Neural cell (in vitro differentiated cells): ENCODE results near the gene SAMSN1. TPM values are rescaled to one million over a fixed set of nuclear protein-coding genes. Genes with fewer than 3 reads are reported as not detected.

Experiments
- H2AFZ ChIP-seq: fragments of 200-600, 300-800 bp; sonication (generic), shearing (Covaris generic); 2 replicates; pipeline ENCODE4 v1.6.0; 2014; ENCODE audit warnings: low read depth, mild to moderate bottlenecking, antibody characterized with exemption, low read length, moderate library complexity
- H3F3A ChIP-seq: fragments of 200-600 bp; shearing (Covaris generic); 2 replicates; pipeline ENCODE4 v1.6.1; 2016; ENCODE audit warnings: mild to moderate bottlenecking, moderate library complexity, mixed read lengths, antibody characterized with exemption, low read length; ENCODE audit not compliant: insufficient read depth, poor library complexity, severe bottlenecking
- H3K27ac ChIP-seq: fragments of 200-600, 300-800 bp; sonication (generic), shearing (Covaris generic); 2 replicates; pipeline ENCODE4 v1.5.1; 2014; ENCODE audit warnings: mild to moderate bottlenecking, low read length, moderate library complexity
- H3K27me3 ChIP-seq: fragments of 300-800, 200-600 bp; sonication (generic), shearing (Covaris generic); 2 replicates; pipeline ENCODE4 v1.6.0; 2014; ENCODE audit warnings: mild to moderate bottlenecking, low read depth, low read length, moderate library complexity; ENCODE audit not compliant: insufficient read depth
- H3K36me3 ChIP-seq: fragments of 300-800, 200-600 bp; sonication (generic), shearing (Covaris generic); 2 replicates; pipeline ENCODE4 v1.5.1; 2014; ENCODE audit warnings: mild to moderate bottlenecking, antibody characterized with exemption, low read length, moderate library complexity; ENCODE audit not compliant: insufficient read depth
- H3K4me2 ChIP-seq: fragments of 300-800, 200-600 bp; sonication (generic), shearing (Covaris generic); 2 replicates; pipeline ENCODE4 v1.6.0; 2014; ENCODE audit warnings: mild to moderate bottlenecking, low read length
- H3K4me3 ChIP-seq: fragments of 300-800, 200-600 bp; sonication (generic), shearing (Covaris generic); 2 replicates; pipeline ENCODE4 v1.5.1; 2014; ENCODE audit warnings: mild to moderate bottlenecking, low read length, moderate library complexity
- H3K79me2 ChIP-seq: fragments of 200-600 bp; shearing (Covaris generic); replicated peaks from 2 replicates; pipeline ENCODE4 v1.6.0; 2014; ENCODE audit warnings: mild to moderate bottlenecking, low read length, moderate library complexity; ENCODE audit not compliant: insufficient read depth
- H3K9ac ChIP-seq: fragments of 300-800, 200-600 bp; sonication (generic), shearing (Covaris generic); 2 replicates; pipeline ENCODE4 v1.6.1; 2016; ENCODE audit warnings: mild to moderate bottlenecking, low read length, mixed read lengths
- H3K9me2 ChIP-seq: fragments of 200-600 bp; shearing (Covaris generic); 2 replicates; pipeline ENCODE4 v1.6.1; 2016; ENCODE audit warnings: mild to moderate bottlenecking, low read length, mixed read lengths; ENCODE audit not compliant: insufficient read depth
- H3K9me3 ChIP-seq: fragments of 200-600, 300-800 bp; sonication (generic), shearing (Covaris generic); 2 replicates; pipeline ENCODE4 v1.6.1; 2016; ENCODE audit warnings: mild to moderate bottlenecking, mixed run types, low read length, moderate library complexity, mixed read lengths
- H4K20me1 ChIP-seq: fragments of 200-600 bp; shearing (Covaris generic); 2 replicates; pipeline ENCODE4 v1.6.1; 2016; ENCODE audit warnings: mild to moderate bottlenecking, mixed run types; ENCODE audit not compliant: insufficient read depth
- CTCF ChIP-seq: fragments of 450-650 bp; IDR thresholded peaks from 2 replicates; pipeline ENCODE4 v1.5.1; 2014; ENCODE audit warnings: antibody characterized with exemption, mild to moderate bottlenecking, moderate library complexity; ENCODE audit not compliant: poor library complexity, severe bottlenecking
- EP300 ChIP-seq: fragments of 450-650 bp; conservative IDR thresholded peaks from 2 replicates; pipeline ENCODE4 v1.6.1; 2014; ENCODE audit warnings: antibody characterized with exemption, mild to moderate bottlenecking, moderate library complexity; ENCODE audit not compliant: poor library complexity, severe bottlenecking
- EZH2 ChIP-seq: fragments of 200-600, 300-800 bp; shearing (Covaris generic), sonication (generic); IDR thresholded peaks from 2 replicates; pipeline ENCODE4 v1.6.1; 2014; ENCODE audit warnings: antibody characterized with exemption, low read length, borderline replicate concordance, mild to moderate bottlenecking; ENCODE audit not compliant: insufficient read depth, poor library complexity, severe bottlenecking
- MXI1 ChIP-seq: fragments of 450-650 bp; conservative IDR thresholded peaks from 2 replicates; pipeline ENCODE4 v1.6.1; 2014; ENCODE audit warnings: antibody characterized with exemption, mild to moderate bottlenecking; ENCODE audit not compliant: poor library complexity, severe bottlenecking
- RAD21 ChIP-seq: fragments of 450-650 bp; conservative IDR thresholded peaks from 2 replicates; pipeline ENCODE4 v1.6.1; 2014; ENCODE audit warnings: antibody characterized with exemption, mild to moderate bottlenecking, moderate library complexity
- SMC3 ChIP-seq: fragments of 450-650 bp; conservative IDR thresholded peaks from 2 replicates; pipeline ENCODE4 v1.6.1; 2014; ENCODE audit warnings: antibody characterized with exemption, mild to moderate bottlenecking, moderate library complexity; ENCODE audit not compliant: poor library complexity
- polyA plus RNA-seq: library from polyadenylated mRNA; depleted of rRNA; stranded (reverse); fragments of >200 nt; gene quantifications from 2 replicates; pipeline ENCODE4 v1.2.3, GENCODE V29; 2014
- TF ChIP-seq, protein P1 (sequence below): IDR thresholded peaks from 2 replicates; pipeline ENCODE4 v1.6.1; 2012; ENCODE audit warnings: borderline replicate concordance

SAMSN1 gene
- polyA plus RNA-seq, 1 donor from 2014 or later = 18.2 TPM

DNA sequence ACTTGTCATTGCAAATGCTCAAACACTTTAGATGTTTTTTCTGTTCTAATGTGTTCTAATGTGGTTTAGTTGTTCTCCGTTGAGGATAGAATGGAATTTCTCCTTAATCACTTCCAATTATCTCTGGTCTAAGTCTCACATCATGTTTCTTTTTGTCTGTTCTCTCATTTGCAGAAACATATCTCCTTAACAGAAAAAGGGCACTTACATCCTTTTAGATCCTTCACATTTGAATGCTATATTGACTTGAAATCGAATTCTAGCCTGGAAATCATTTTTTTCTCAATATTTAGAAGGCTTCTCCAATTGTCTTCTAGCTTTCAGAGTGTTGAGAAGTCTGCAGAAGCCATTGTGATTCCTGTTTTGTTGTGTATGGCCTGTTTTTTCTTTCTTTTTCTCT lies 7.3 kb upstream of the SAMSN1 start:
- H3K36me3 ChIP-seq = no peaks in the 10 kb centered on the region
- no peaks in the 10 kb centered on the region for H3K9me2 ChIP-seq
- H3K79me2 ChIP-seq = no peaks in the 10 kb centered on the region
- no peak overlapping the region for H3K4me2 ChIP-seq
- H3K4me3 ChIP-seq = no peak overlapping the region
- H3K27me3 ChIP-seq = no peaks in the 10 kb centered on the region
- no peak overlapping the region for H2AFZ ChIP-seq
- H3F3A ChIP-seq = no peaks in the 10 kb centered on the region
- H3K9me3 ChIP-seq = no peaks in the 10 kb centered on the region
- no peaks in the 10 kb centered on the region for H4K20me1 ChIP-seq
- no peak overlapping the region for H3K27ac ChIP-seq
- no peak overlapping the region for H3K9ac ChIP-seq
- no peak for TF ChIP-seq CTCF

DNA sequence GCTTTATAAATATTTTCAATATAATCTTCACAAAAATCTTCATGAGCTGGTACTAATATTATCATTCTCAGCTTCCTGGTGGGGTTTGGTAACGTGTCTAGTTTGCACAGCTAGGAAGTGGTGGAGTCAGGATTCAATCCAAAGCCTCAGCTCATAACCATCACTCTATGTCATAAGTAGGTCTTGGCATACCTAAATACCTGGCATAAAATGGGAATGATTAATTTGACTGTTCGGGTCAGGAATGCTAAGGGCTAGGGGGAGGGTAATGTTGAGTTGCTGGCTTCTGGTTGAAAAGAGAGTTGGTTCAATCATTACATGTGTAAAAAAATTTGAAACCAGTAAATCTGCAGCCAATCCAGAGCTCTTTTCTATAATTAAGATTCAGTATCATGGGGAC lies 5.6 kb upstream of the SAMSN1 start:
- Histone ChIP-seq H3K4me2 (no peak overlapping the region), H4K20me1 (no peaks in the 10 kb centered on the region), H3K27me3 (no peaks in the 10 kb centered on the region), H3K9ac (no peak overlapping the region), H3K9me3 (no peaks in the 10 kb centered on the region), H3K4me3 (no peak overlapping the region), H2AFZ (no peak overlapping the region), H3K36me3 (no peaks in the 10 kb centered on the region), H3F3A (no peaks in the 10 kb centered on the region), H3K9me2 (no peaks in the 10 kb centered on the region), H3K27ac (no peak overlapping the region), H3K79me2 (no peaks in the 10 kb centered on the region)
- TF ChIP-seq EZH2 = no peak
- no peak for TF ChIP-seq CTCF
- no peak for TF ChIP-seq EP300
- no peak for TF ChIP-seq MXI1
- TF ChIP-seq, protein P1, sequence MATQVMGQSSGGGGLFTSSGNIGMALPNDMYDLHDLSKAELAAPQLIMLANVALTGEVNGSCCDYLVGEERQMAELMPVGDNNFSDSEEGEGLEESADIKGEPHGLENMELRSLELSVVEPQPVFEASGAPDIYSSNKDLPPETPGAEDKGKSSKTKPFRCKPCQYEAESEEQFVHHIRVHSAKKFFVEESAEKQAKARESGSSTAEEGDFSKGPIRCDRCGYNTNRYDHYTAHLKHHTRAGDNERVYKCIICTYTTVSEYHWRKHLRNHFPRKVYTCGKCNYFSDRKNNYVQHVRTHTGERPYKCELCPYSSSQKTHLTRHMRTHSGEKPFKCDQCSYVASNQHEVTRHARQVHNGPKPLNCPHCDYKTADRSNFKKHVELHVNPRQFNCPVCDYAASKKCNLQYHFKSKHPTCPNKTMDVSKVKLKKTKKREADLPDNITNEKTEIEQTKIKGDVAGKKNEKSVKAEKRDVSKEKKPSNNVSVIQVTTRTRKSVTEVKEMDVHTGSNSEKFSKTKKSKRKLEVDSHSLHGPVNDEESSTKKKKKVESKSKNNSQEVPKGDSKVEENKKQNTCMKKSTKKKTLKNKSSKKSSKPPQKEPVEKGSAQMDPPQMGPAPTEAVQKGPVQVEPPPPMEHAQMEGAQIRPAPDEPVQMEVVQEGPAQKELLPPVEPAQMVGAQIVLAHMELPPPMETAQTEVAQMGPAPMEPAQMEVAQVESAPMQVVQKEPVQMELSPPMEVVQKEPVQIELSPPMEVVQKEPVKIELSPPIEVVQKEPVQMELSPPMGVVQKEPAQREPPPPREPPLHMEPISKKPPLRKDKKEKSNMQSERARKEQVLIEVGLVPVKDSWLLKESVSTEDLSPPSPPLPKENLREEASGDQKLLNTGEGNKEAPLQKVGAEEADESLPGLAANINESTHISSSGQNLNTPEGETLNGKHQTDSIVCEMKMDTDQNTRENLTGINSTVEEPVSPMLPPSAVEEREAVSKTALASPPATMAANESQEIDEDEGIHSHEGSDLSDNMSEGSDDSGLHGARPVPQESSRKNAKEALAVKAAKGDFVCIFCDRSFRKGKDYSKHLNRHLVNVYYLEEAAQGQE = no peak
- TF ChIP-seq RAD21 = no peak
- no peak for TF ChIP-seq SMC3
